GM06990 (cell line): ENCODE measurements around the gene MYO5A.

Experiments used
- DNase-seq: peaks from one replicate; pipeline ENCODE4 v3.0.0-alpha.2; 2011; ENCODE audit not compliant: insufficient read length; ENCODE audit errors: extremely low read depth
- H3K27me3 ChIP-seq: replicated peaks from 2 replicates; pipeline ENCODE4 v1.6.0; 2011; ENCODE audit warnings: low read length; ENCODE audit not compliant: control insufficient read depth, insufficient read depth
- H3K36me3 ChIP-seq: 2 replicates; pipeline ENCODE4 v1.5.1; 2011; ENCODE audit warnings: low read length; ENCODE audit not compliant: control insufficient read depth, insufficient read depth
- H3K4me3 ChIP-seq: replicated peaks from 2 replicates; pipeline ENCODE4 v1.5.1; 2011; ENCODE audit warnings: low read depth, mild to moderate bottlenecking, control low read depth, low read length
- TF ChIP-seq, protein P1 (sequence below): IDR thresholded peaks from 2 replicates; pipeline ENCODE4 v1.5.1; 2011; ENCODE audit warnings: low read length, control low read depth, mild to moderate bottlenecking, inconsistent platforms; ENCODE audit not compliant: insufficient read depth, poor library complexity, severe bottlenecking

MYO5A gene

DNA sequence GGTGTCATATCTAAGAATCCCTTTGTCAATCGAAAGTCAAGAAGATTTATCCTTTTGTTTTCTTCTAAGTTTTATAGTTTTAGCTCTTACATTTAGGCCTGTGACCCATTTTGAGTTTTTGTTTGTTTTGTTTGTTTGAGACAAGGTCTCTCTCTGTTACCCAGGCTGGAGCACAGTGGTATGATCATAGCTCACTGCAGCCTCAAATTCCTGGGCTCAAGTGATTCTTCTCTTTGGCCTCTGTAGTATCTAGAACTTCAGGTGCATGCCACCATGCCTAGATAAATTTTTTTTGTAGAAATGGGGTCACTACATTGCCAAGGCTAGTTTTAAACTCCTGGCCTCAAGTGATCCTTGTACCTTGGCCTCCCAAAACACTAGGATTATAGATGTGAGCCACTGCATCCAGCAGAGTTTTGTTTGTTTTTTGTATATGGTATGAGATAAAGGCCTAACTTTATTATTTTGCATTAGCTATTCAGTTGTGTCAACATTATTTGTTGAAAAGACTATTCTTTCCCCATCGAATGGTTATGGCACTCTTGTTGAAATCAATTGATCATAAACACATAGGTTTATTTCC, 227.3 kb downstream of the MYO5A start:
- DNase-seq, result no peak
- Histone ChIP-seq H3K4me3 (no peak overlapping the region), H3K27me3 (no peaks in the 10 kb centered on the region), H3K36me3 (no peaks in the 10 kb centered on the region)
- TF ChIP-seq, protein P1, sequence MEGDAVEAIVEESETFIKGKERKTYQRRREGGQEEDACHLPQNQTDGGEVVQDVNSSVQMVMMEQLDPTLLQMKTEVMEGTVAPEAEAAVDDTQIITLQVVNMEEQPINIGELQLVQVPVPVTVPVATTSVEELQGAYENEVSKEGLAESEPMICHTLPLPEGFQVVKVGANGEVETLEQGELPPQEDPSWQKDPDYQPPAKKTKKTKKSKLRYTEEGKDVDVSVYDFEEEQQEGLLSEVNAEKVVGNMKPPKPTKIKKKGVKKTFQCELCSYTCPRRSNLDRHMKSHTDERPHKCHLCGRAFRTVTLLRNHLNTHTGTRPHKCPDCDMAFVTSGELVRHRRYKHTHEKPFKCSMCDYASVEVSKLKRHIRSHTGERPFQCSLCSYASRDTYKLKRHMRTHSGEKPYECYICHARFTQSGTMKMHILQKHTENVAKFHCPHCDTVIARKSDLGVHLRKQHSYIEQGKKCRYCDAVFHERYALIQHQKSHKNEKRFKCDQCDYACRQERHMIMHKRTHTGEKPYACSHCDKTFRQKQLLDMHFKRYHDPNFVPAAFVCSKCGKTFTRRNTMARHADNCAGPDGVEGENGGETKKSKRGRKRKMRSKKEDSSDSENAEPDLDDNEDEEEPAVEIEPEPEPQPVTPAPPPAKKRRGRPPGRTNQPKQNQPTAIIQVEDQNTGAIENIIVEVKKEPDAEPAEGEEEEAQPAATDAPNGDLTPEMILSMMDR, result no peak

DNA sequence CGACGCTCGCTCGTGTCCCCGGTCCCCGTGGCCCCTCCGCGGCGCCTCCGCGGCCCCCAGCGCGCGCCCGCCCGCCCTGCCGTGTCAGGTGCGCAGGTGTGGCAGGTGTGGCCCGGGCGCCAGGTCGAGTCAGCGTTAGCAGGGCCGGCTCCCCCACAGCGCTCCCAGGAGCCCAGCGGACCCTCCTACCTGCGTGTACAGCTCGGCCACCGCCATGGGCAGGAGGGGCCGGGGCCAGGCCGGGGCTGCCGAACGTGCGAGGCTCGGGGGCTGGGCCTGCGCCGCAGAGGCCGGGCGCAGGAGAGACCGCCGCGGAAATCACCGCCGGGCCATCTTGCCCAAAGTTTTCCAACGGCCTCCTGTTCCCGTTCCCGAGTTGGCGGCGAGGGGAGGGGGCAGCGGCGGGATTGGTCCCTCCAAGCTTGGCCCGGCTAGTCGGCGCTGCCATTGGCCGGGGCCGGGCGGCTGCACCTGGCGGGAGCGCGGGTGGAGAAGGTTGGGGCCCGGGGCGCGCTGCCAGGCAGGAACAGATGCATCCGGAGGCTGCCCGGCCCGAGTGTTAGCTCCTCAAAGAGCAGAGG, 233.2 kb downstream of the MYO5A start, which contains the start of gene MYO5C:
Gene MYO5C, minus strand, starts transcription at position 384 of the 581 bp plus-strand sequence. Its CDS starts 168 bp downstream, at position 216.
- TF ChIP-seq, protein P1, result no peak
- Histone ChIP-seq H3K27me3 (no peaks in the 10 kb centered on the region; the same call in 1 of the 2 replicates), H3K4me3 (peak within 1 kb of the TSS; percentile 51), H3K36me3 (no peaks in the 10 kb centered on the region)
- no peak for DNase-seq

DNA sequence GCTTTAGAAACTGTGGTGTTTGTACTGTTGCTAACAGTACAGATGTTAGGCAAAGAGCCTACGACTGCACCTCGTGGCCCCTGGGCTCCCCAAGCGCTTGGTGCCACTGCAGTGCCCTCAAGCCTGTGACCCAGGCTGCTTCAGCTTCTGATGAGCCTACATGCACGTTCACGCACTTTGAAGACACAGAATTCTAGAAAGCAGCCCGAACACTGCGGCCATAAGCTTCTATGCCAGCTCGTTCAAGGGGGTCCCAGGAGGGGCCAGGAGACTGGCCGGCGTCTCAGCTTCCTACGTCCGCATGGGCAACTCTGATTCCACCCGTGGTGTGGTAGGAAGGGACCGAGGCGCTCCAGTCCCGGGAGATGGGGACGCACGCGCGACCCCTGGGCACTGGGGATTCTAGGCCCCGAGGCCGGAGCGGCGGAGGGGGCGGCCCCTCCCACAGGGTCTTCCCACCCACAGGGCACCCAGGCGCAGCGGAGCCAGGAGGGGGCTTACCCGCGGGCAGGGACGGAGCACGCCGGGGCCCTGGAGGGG, 233.7 kb downstream of the MYO5A start:
- no peak for DNase-seq
- TF ChIP-seq, protein P1, result no peak
- Histone ChIP-seq H3K4me3 (peak overlapping the region; percentile 51), H3K27me3 (no peaks in the 10 kb centered on the region; the same call in 1 of the 2 replicates), H3K36me3 (no peaks in the 10 kb centered on the region)

DNA sequence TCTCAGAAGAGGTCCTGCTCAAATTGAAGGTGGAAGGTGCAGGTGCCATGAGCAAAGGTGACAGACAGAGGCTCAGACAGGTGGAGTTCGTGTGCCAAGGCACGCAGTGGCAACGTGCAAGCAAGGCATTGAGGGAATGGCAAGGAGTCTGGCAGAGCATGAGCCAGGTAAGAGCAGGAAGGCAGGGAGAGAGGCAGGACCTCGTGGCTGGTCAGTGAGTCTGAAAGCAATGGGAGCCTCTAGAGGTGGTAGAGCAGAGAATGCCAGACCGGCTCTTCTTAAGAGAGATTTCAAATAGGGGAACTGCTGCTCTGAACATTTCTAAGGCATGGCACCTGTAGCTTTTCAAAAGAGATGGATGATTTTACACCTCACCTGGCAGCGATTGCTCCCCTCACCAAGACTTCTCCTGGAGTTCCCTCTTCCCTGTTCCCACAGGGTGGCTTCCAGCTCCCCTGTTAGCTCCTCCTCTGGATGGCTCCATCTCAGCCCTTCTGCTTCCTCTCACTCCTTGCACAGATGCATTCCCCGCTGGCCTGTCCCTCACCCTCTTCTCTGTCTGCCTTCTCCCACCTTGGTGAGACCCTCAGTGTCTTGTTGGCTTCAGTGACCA, 235.8 kb downstream of the MYO5A start:
- no peak overlapping the region for H3K4me3 ChIP-seq
- TF ChIP-seq, protein P1, result no peak
- H3K36me3 ChIP-seq, result no peaks in the 10 kb centered on the region
- H3K27me3 ChIP-seq, result no peaks in the 10 kb centered on the region; the same call in 1 of the 2 replicates
- no peak for DNase-seq

DNA sequence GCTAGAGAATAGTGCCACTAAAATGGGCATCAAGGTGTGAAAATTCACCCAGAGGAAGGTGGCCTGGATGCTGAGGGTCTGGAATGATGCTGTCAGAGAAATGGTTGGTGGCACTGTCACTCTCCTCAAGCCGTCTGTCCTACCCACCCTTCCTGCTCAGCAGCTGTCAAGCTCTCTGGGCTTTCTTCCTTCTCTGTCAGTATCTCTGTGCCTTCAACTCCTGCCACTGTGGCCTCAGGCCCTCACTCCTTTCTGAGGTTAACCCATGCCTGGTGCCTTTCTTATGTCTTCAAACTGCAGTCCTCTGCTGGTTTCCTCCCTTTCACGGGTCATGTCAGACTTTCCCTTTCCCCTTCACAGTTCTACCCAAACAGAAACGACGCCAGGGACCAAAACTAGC, 237.5 kb downstream of the MYO5A start:
- TF ChIP-seq, protein P1, result no peak
- no peak for DNase-seq
- no peaks in the 10 kb centered on the region for H3K36me3 ChIP-seq
- H3K27me3 ChIP-seq, result no peaks in the 10 kb centered on the region; the same call in 1 of the 2 replicates
- H3K4me3 ChIP-seq, result no peak overlapping the region
